Ovary (tissue), 9 donors: Measurements from ENCODE around the gene SLC37A1. TPM values are rescaled to one million over a fixed set of nuclear protein-coding genes. Genes with fewer than 3 reads are reported as not detected.
A peak's percentile ranks its signal among the peaks of the same experiment; 100 is the strongest.

Source experiments
- DNase-seq, 5 donors: peaks; one replicate each; pipeline ENCODE4 v3.0.0-alpha.2; 2019 to 2020
- H3K27ac ChIP-seq, 2 donors: fragments of 200-600 bp; one replicate each; pipeline versions ENCODE4 v1.5.1 to v1.8.0; 2019 to 2022
- H3K27me3 ChIP-seq: fragments of 200-600 bp; one replicate; pipeline ENCODE4 v1.8.0; 2022
- H3K36me3 ChIP-seq: fragments of 200-600 bp; sonication (generic); one replicate; pipeline ENCODE4 v1.5.1; 2019
- H3K4me1 ChIP-seq: one replicate; pipeline ENCODE4 v1.8.1; 2013; ENCODE audit warnings: mild to moderate bottlenecking, moderate library complexity; ENCODE audit not compliant: insufficient read depth
- H3K4me3 ChIP-seq: fragments of 200-600 bp; sonication (generic); one replicate; pipeline ENCODE4 v1.5.1; 2017
- H3K9me3 ChIP-seq, 2 donors: fragments of 200-600 bp in 1 of 2; sonication (generic) in 1 of 2; one replicate each; pipeline versions ENCODE4 v1.5.1 to v1.8.1; 2013 to 2019; ENCODE audit warnings: mild to moderate bottlenecking in 1 of 2, moderate library complexity in 1 of 2
- EP300 ChIP-seq: sonication (generic); formaldehyde crosslinking; IDR thresholded peaks from one replicate; pipeline ENCODE4 v1.6.1; 2017; ENCODE audit warnings: antibody characterized with exemption
- POLR2A ChIP-seq: fragments of 450-650 bp; IDR thresholded peaks from one replicate; pipeline ENCODE4 v1.6.1; 2017; ENCODE audit warnings: antibody characterized with exemption, mild to moderate bottlenecking, moderate library complexity
- WGBS, 3 donors: extraction: QIAGEN DNeasy Blood & Tissue Kit in 1 of 3; methylation state at CpG; one replicate each; pipeline versions ENCODE4 v1.1.5 to v1.1.7; 2013 to 2017; 5-methylcytosine and 5-hydroxymethylcytosine counted together
- intact Hi-C, 4 donors: fragments of 100-400 bp; cut with DNase I; formaldehyde crosslinking; loops; one replicate each; pipeline versions ENCODE4 v1.11.0 to v1.15.1; 2022 to 2023
- polyA plus RNA-seq, 2 donors: library from polyadenylated mRNA; stranded (reverse); fragments of 200-250 nt in 1 of 2; fragments of 350-450 nt in 1 of 2; fragmentation: Illumina TruSeq in 1 of 2; extraction: RNeasy Lipid Tissue Mini Kit (QIAGEN cat#74804) in 1 of 2; gene quantifications; one replicate each; pipeline ENCODE4 v1.2.3, GENCODE V29; 2013 to 2014
- total RNA-seq, 7 donors: library from RNA; depleted of rRNA in 2 of 7; stranded (reverse); fragments of >200 nt in 2 of 7; fragmentation: NEBNext Ultra II Directional in 3 of 7; extraction: Animal tissue kit (Norgen Biotek cat#: 25700) in 3 of 7; gene quantifications; one replicate each; pipeline versions ENCODE4 v1.1.0 to v1.2.4, GENCODE V29; 2016 to 2023
- TF ChIP-seq, protein P1 (sequence below), 3 donors: fragments of 450-650 bp in 2 of 3; fragments of 200-600 bp in 1 of 3; IDR thresholded peaks; one replicate each; pipeline versions ENCODE4 v1.5.1 to v1.8.0; 2016 to 2022; ENCODE audit warnings: antibody characterized with exemption in 3 of 3, mild to moderate bottlenecking in 1 of 3
- donor health status: DM: no; HTN: no; CAD: no; lungs with moderate emphysema.
- donor health status: DM: no; HTN: no; CAD: no.
- donor health status: Bipolar disorder and iron deficiency.
- donor health status: DM: yes; HTN: yes; CAD: no.
- donor health status: DM: no; HTN: no; CAD: no.
- donor health status: DM: yes; HTN: yes; CAD: no.

Gene SLC37A1
- total and polyA plus RNA-seq, 9 donors, result 5.1 to 10.0 (median 7.4) TPM

DNA sequence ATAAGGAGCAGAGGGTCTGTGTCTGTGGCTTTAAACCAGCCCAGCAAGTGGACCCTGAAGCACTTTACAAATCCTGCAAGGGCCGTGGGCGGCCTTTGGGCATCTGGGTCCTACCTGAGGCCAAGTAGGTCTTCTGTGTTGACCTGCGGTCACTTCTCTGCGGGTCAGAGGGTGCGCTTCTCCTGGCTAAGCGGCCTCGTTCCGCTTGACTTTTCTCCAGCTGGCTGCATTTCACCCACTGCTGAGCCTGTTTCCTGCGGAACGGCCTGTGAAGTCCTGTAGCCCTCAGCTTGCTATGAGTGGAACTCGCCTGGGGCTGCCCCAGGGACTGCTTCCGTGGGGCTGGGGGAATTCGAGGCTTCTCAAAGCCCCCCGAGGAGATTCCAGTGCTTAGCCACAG lies 43.3 kb downstream of the SLC37A1 start:
- H3K36me3 ChIP-seq, result peaks cover 2% of the 10 kb centered on the region
- peak in 1 of 5 donors; percentile 32 for DNase-seq
- 86 to 93% (median 87%) methylated on average over 14 of the region's 14 CpGs for WGBS, 3 donors
- intact Hi-C loops, result no loop called here
- H3K4me1 ChIP-seq, result no peaks in the 10 kb centered on the region
- no peak overlapping the region for H3K4me3 ChIP-seq
- no peaks in the 10 kb centered on the region for H3K27me3 ChIP-seq
- no peak overlapping the region for H3K27ac ChIP-seq
- H3K9me3 ChIP-seq, result no peaks in the 10 kb centered on the region
- no peak for TF ChIP-seq POLR2A
- TF ChIP-seq EP300, result no peak
- TF ChIP-seq, protein P1, sequence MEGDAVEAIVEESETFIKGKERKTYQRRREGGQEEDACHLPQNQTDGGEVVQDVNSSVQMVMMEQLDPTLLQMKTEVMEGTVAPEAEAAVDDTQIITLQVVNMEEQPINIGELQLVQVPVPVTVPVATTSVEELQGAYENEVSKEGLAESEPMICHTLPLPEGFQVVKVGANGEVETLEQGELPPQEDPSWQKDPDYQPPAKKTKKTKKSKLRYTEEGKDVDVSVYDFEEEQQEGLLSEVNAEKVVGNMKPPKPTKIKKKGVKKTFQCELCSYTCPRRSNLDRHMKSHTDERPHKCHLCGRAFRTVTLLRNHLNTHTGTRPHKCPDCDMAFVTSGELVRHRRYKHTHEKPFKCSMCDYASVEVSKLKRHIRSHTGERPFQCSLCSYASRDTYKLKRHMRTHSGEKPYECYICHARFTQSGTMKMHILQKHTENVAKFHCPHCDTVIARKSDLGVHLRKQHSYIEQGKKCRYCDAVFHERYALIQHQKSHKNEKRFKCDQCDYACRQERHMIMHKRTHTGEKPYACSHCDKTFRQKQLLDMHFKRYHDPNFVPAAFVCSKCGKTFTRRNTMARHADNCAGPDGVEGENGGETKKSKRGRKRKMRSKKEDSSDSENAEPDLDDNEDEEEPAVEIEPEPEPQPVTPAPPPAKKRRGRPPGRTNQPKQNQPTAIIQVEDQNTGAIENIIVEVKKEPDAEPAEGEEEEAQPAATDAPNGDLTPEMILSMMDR (IDR thresholded peaks at IDR 0.05), result no peak

DNA sequence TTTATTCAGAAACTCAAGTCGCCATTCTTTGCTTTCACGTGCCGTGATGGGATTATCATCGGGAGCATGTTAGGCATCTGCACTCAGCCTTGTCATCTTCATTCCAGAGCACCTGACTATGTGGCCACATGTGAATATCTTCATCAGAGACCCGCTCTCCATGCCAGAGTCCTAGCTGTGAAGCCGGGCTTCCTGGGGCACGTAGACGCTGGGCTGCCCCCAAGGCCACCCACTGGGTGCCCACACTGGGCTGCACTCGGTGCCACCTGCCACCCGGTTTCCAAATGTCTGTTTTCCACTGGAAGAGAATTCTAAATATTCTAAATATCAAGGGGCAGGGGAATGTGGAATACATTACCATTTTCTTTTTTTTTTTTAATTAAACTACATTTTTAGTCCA lies 43.8 kb downstream of the SLC37A1 start:
- no peak for TF ChIP-seq POLR2A
- TF ChIP-seq EP300, result no peak
- TF ChIP-seq, protein P1 (IDR thresholded peaks at IDR 0.05), result no peak
- Histone ChIP-seq H3K27me3 (no peaks in the 10 kb centered on the region), H3K4me3 (no peak overlapping the region), H3K9me3 (no peaks in the 10 kb centered on the region), H3K4me1 (no peaks in the 10 kb centered on the region), H3K27ac (no peak overlapping the region), H3K36me3 (peaks cover 2% of the 10 kb centered on the region)
- intact Hi-C loops, result no loop called here
- 94 to 96% (median 96%) methylated on average over 10 of the region's 10 CpGs for WGBS, 3 donors
- DNase-seq, result peak in 1 of 5 donors; percentile 11

DNA sequence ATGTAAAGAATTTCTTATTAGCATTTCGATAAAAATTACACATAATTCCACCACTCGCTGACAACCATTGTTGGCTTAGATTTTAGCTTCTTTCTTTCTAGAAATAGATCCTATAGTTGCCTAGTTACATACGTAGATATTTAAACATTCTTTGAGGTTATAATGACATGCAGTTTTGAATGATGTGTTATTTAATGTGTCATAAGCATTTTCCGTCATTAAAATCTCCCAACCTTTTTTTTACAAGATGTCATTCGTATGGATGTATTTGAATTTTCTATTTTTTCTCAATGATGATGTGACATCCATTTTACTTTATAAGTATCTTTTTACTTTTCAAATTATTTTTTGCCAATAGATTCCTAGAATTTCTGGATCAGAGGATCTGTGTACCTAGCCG lies 44.7 kb downstream of the SLC37A1 start:
- H3K27me3 ChIP-seq, result no peaks in the 10 kb centered on the region
- peaks cover 2% of the 10 kb centered on the region for H3K36me3 ChIP-seq
- TF ChIP-seq POLR2A, result no peak
- no peak for TF ChIP-seq EP300
- TF ChIP-seq, protein P1 (IDR thresholded peaks at IDR 0.05), result no peak
- DNase-seq, result no peak
- intact Hi-C loops, result no loop called here
- 96 to 97% (median 96%) methylated on average over 6 of the region's 6 CpGs for WGBS, 3 donors
- H3K27ac ChIP-seq, result no peak overlapping the region
- no peaks in the 10 kb centered on the region for H3K4me1 ChIP-seq
- H3K9me3 ChIP-seq, result no peaks in the 10 kb centered on the region
- no peak overlapping the region for H3K4me3 ChIP-seq

DNA sequence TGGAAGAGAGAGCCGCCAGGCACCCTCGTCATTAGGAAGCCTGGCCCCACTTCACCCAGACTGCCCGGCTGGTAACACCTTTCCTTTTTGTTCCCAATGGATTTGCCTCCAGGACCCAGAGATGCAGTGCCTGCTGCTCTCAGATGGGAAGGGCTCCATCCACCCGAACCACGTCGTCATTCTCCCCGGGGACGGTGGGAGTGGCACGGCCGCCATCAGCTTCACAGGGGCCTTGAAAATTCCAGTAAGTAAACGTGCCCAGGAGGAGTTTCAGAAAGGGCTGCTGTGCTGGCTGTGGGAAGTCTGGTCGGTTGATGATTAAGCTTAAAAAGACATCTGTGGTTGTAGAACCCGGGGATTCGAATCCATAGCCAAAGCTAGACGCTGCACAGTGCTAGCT lies 45.2 kb downstream of the SLC37A1 start:
- H3K4me1 ChIP-seq, result no peaks in the 10 kb centered on the region
- H3K4me3 ChIP-seq, result no peak overlapping the region
- H3K27ac ChIP-seq, result no peak overlapping the region
- peak in 2 of 5 donors; percentile 4 to 27 for DNase-seq
- peaks cover 2% of the 10 kb centered on the region for H3K36me3 ChIP-seq
- no peaks in the 10 kb centered on the region for H3K27me3 ChIP-seq
- TF ChIP-seq, protein P1 (IDR thresholded peaks at IDR 0.05), result no peak
- TF ChIP-seq POLR2A, result no peak
- TF ChIP-seq EP300, result no peak
- intact Hi-C loops, result no loop called here
- H3K9me3 ChIP-seq, result no peaks in the 10 kb centered on the region
- WGBS, 3 donors, result 90 to 91% (median 91%) methylated on average over 15 of the region's 15 CpGs
